K562 (cell line): ENCODE measurements around the gene LZTS2. TPM values are rescaled to one million over a fixed set of nuclear protein-coding genes. Genes with fewer than 3 reads are reported as not detected.

Experiments
- ARNT ChIP-seq, 2 experiments: fragments of 450-650 bp; IDR thresholded peaks; 2 replicates each; pipeline ENCODE4 v1.6.1; 2016; ENCODE audit warnings: mild to moderate bottlenecking in 1 of 2
- CAMTA2 ChIP-seq: fragments of 250-450 bp; sonication (Bioruptor Pico); conservative IDR thresholded peaks from 2 replicates; pipeline ENCODE4 v1.5.1; 2022
- CBFA2T2 ChIP-seq: fragments of 450-650 bp; conservative IDR thresholded peaks from 2 replicates; pipeline ENCODE4 v1.6.1; 2017; ENCODE audit warnings: mild to moderate bottlenecking
- CHAMP1 ChIP-seq: fragments of 450-650 bp; IDR thresholded peaks from 2 replicates; pipeline ENCODE4 v1.6.1; 2016; ENCODE audit warnings: mild to moderate bottlenecking
- CHD1 ChIP-seq: fragments of 200-600 bp; sonication (generic); IDR thresholded peaks from one replicate; pipeline ENCODE4 v1.6.1; 2012; ENCODE audit warnings: mild to moderate bottlenecking, moderate library complexity, low read length, inconsistent platforms
- DMBX1 ChIP-seq: fragments of 250-450 bp; sonication (Bioruptor Pico); IDR thresholded peaks from 2 replicates; pipeline ENCODE4 v1.8.0; 2022; ENCODE audit warnings: inconsistent platforms, mild to moderate bottlenecking, moderate library complexity, borderline replicate concordance
- ETV5 ChIP-seq: sonication (generic); formaldehyde crosslinking; IDR thresholded peaks from 2 replicates; pipeline ENCODE4 v1.4.0; 2020; ENCODE audit warnings: low read depth, mild to moderate bottlenecking, missing genetic modification reagents
- MBD2 ChIP-seq: sonication (generic); IDR thresholded peaks from 2 replicates; pipeline ENCODE4 v1.6.1; 2016; ENCODE audit warnings: low read depth, borderline replicate concordance
- PHTF2 ChIP-seq: fragments of 250-450 bp; sonication (Bioruptor Pico); IDR thresholded peaks from 2 replicates; pipeline ENCODE4 v1.5.0; 2021; ENCODE audit warnings: mild to moderate bottlenecking
- RBBP5 ChIP-seq: fragments of 200-600 bp; sonication (generic); IDR thresholded peaks from 2 replicates; pipeline ENCODE4 v1.6.1; 2012; ENCODE audit warnings: borderline replicate concordance, mild to moderate bottlenecking, low read length, control low read depth, inconsistent platforms; ENCODE audit not compliant: insufficient read depth, poor library complexity, severe bottlenecking
- SNIP1 ChIP-seq: fragments of 450-650 bp; IDR thresholded peaks from 2 replicates; pipeline ENCODE4 v1.7.1; 2017; ENCODE audit warnings: low read depth, mild to moderate bottlenecking
- TAF9B ChIP-seq: fragments of 450-650 bp; IDR thresholded peaks from 2 replicates; pipeline ENCODE4 v1.6.1; 2018; ENCODE audit warnings: mild to moderate bottlenecking; ENCODE audit not compliant: partially characterized antibody
- ZNF655 ChIP-seq: fragments of 250-450 bp; sonication (Bioruptor Pico); IDR thresholded peaks from 2 replicates; pipeline ENCODE4 v1.5.0; 2021
- polyA plus RNA-seq, 8 experiments: library from polyadenylated mRNA; depleted of rRNA in 4 of 8; stranded (reverse) in 5 of 8; unstranded in 3 of 8; fragments of >200 nt; fragmentation: Nextera tagmentation in 2 of 8; fragmentation: Illumina TruSeq in 1 of 8; extraction: Ambion mirVana in 2 of 8; extraction: Trizol in 1 of 8; gene quantifications; 2 replicates each; pipeline versions ENCODE4 v1.2.1 to v1.2.3, GENCODE V29; 2011 to 2014; ENCODE audit warnings: inconsistent platforms in 1 of 8, missing spikeins in 1 of 8
- total RNA-seq, 7 experiments: library from RNA; depleted of rRNA in 6 of 7; stranded (reverse); fragments of >200 nt in 6 of 7; fragmentation: Illumina TruSeq in 2 of 7; extraction: Trizol in 2 of 7; gene quantifications; 2 replicates each; pipeline versions ENCODE4 v1.2.1 to v1.2.3, GENCODE V29; 2011 to 2021; ENCODE audit warnings: low replicate concordance in 1 of 7

LZTS2 gene
- total and polyA plus RNA-seq, 9 of the 15 experiments (the other 6 are each of a cell fraction or from before 2014, with no cell fraction given), result 0.23 to 42.5 (median 14.7) TPM

- TF ChIP-seq CHD1 (peak; percentile 71), SNIP1 (no peak), CBFA2T2 (no peak), DMBX1 (CRISPR knock-in tag) (no peak), ETV5 (no peak), MBD2 (no peak), RBBP5 (peak; percentile 13), ARNT (IDR thresholded peaks at IDR 0.05) (no peak), ZNF655 (no peak), CHAMP1 (no peak), TAF9B (no peak), PHTF2 (CRISPR knock-in tag) (no peak), CAMTA2 (CRISPR knock-in tag) (no peak)
Measured at GRCh38 chr10:101000127-101000914, 713 bp downstream of the LZTS2 start (continued).
